Endothelial cell of umbilical vein (primary cell): Measurements from ENCODE around the gene NEMP1.

Experiments used
- EZH2 ChIP-seq: IDR thresholded peaks from 2 replicates; pipeline ENCODE4 v1.6.1; 2012; ENCODE audit warnings: borderline replicate concordance, low read depth, mild to moderate bottlenecking, moderate library complexity, low read length, inconsistent platforms; ENCODE audit not compliant: severe bottlenecking
- FOS ChIP-seq: IDR thresholded peaks from 2 replicates; pipeline ENCODE4 v1.6.1; 2011; ENCODE audit warnings: mild to moderate bottlenecking, low read length, moderate library complexity, borderline replicate concordance; ENCODE audit not compliant: insufficient read depth
- JUN ChIP-seq: IDR thresholded peaks from 2 replicates; pipeline ENCODE4 v1.6.1; 2011; ENCODE audit warnings: borderline replicate concordance, low read depth; ENCODE audit not compliant: insufficient read length, insufficient read depth
- MYC ChIP-seq: IDR thresholded peaks from one replicate; pipeline ENCODE4 v1.6.1; 2011; ENCODE audit warnings: mild to moderate bottlenecking, low read depth, low read length
- POLR2A ChIP-seq: IDR thresholded peaks from 2 replicates; pipeline ENCODE4 v1.6.1; 2012; ENCODE audit warnings: low read depth, mild to moderate bottlenecking, control low read depth, low read length
- POLR2AphosphoS5 ChIP-seq: IDR thresholded peaks from 2 replicates; pipeline ENCODE4 v1.6.1; 2012; ENCODE audit warnings: low read depth, mild to moderate bottlenecking, control low read depth, low read length, moderate library complexity; ENCODE audit not compliant: insufficient read depth
- TF ChIP-seq, protein P1 (sequence below), 2 donors: IDR thresholded peaks; 1 replicate in 1 of 2; 2 replicates in 1 of 2; pipeline ENCODE4 v1.5.1; 2011; ENCODE audit warnings: low read length in 2 of 2, mild to moderate bottlenecking in 2 of 2, moderate library complexity in 2 of 2, control low read depth in 1 of 2, inconsistent platforms in 1 of 2, low read depth in 1 of 2; ENCODE audit not compliant: insufficient read depth in 1 of 2; ENCODE audit errors: extremely low read depth in 1 of 2
- TF ChIP-seq, protein P2 (sequence below): IDR thresholded peaks from 2 replicates; pipeline ENCODE4 v1.6.1; 2011; ENCODE audit not compliant: insufficient read depth, insufficient read length

DNA sequence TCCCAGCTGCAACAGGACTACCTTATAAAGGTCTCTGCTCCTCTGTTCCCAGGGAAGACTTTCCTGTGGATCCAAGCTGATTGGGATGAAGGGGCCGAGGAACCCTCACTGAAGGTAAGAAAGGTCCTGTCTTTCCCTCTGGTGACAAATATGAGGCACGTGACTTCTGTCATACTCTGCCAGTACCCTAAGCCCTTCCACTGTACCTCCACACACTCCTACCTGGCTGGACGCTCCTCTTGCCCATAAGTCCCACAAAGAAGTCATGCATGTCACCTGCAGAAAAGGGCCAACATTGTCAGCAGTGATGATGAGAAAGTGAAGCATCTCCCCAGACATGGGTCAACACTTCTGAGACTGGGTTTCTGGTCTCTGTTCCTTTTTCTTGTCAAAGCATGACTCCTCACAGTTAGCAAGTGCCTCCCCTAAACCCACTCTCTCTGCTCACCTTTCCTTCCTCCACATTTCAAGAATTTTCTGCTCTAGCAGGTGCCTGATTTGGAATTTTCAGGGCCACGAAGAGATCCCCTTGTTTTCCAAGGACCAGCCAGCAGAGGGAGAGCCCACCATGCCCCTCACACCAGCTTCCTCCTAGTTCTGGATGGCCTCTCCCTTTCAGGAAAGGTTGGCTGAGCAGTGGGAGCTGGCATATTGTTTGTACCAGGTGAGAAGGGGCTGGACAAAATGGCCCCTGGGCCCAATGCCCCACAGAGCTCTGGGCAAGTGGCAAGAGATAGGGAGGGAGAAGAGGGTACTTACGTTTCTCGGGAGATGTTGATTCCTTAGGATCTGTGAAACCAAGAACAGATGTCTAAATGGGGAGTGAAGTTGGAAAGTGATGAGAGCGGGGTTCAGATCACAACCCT is 65.8 kb downstream of the NEMP1 start:
- TF ChIP-seq, protein P1, sequence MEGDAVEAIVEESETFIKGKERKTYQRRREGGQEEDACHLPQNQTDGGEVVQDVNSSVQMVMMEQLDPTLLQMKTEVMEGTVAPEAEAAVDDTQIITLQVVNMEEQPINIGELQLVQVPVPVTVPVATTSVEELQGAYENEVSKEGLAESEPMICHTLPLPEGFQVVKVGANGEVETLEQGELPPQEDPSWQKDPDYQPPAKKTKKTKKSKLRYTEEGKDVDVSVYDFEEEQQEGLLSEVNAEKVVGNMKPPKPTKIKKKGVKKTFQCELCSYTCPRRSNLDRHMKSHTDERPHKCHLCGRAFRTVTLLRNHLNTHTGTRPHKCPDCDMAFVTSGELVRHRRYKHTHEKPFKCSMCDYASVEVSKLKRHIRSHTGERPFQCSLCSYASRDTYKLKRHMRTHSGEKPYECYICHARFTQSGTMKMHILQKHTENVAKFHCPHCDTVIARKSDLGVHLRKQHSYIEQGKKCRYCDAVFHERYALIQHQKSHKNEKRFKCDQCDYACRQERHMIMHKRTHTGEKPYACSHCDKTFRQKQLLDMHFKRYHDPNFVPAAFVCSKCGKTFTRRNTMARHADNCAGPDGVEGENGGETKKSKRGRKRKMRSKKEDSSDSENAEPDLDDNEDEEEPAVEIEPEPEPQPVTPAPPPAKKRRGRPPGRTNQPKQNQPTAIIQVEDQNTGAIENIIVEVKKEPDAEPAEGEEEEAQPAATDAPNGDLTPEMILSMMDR (IDR thresholded peaks at IDR 0.05; ENCODE audit: extremely low read depth in 1 of 2, insufficient read depth in 1 of 2, low read depth in 1 of 2, low read length in 2 of 2) = no peak
- TF ChIP-seq POLR2A (no peak), POLR2AphosphoS5 (no peak), EZH2 (no peak), MYC (no peak), JUN (no peak), FOS (no peak)
- TF ChIP-seq, protein P2, sequence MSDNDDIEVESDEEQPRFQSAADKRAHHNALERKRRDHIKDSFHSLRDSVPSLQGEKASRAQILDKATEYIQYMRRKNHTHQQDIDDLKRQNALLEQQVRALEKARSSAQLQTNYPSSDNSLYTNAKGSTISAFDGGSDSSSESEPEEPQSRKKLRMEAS = no peak
